Neuron (in vitro differentiated cells): Measurements from ENCODE around the gene SLF2.

ENCODE experiments used
- H2AFZ ChIP-seq: one replicate; pipeline ENCODE4 v1.6.1; 2013; ENCODE audit warnings: low read depth, mild to moderate bottlenecking, inconsistent platforms, low read length, moderate library complexity
- H3K27me3 ChIP-seq: one replicate; pipeline ENCODE4 v1.6.1; 2013; ENCODE audit warnings: low read length; ENCODE audit not compliant: insufficient read depth
- H3K36me3 ChIP-seq: one replicate; pipeline ENCODE4 v1.6.1; 2013; ENCODE audit warnings: low read length; ENCODE audit not compliant: insufficient read depth
- H3K4me1 ChIP-seq: one replicate; pipeline ENCODE4 v1.6.1; 2013; ENCODE audit warnings: low read length; ENCODE audit not compliant: insufficient read depth
- H3K4me3 ChIP-seq: 2 replicates; pipeline ENCODE4 v1.5.1; 2013; ENCODE audit warnings: mild to moderate bottlenecking, low read length, moderate library complexity
- H3K9me3 ChIP-seq: one replicate; pipeline ENCODE4 v1.6.1; 2013; ENCODE audit warnings: low read length

SLF2 gene

GRCh38 chr10:101007915-101008822 lies 95.4 kb downstream of the SLF2 start:
- no peak overlapping the region for H3K4me3 ChIP-seq
- no peaks in the 10 kb centered on the region for H3K4me1 ChIP-seq
- no peaks in the 10 kb centered on the region for H3K9me3 ChIP-seq
- no peaks in the 10 kb centered on the region for H3K27me3 ChIP-seq
- no peak overlapping the region for H2AFZ ChIP-seq
- peaks cover 35% of the 10 kb centered on the region for H3K36me3 ChIP-seq

DNA sequence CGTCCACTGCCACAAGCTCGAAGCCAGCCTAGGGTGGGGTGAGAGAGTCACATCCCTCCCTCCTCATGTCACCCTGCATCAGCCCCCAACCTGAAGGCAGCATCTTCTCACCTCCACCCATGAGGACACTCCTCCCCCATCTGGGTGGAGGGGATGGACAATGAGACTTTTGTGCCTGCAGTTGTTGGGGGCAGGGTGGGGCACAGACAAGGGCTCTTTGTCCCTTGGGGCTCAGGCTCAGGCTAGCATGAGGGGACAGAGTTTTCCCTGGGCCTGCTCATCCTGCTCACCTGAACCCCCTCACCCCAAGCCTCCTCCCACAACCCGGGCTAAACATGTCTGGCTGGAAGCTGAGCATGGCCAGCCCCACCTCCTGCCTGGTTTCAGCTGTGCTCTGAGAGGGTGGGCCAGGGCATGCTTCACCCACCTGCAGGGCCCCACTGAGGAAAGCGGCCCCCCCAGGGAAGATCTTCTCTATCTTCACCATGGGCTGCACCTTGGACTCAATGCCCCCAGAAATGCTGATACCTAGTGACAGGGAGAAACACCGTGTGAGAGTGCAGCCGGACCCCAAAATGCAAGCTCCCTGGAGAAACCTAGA lies 96.2 kb downstream of the SLF2 start:
- Histone ChIP-seq H3K9me3 (no peaks in the 10 kb centered on the region), H3K4me1 (no peaks in the 10 kb centered on the region), H3K36me3 (peaks cover 28% of the 10 kb centered on the region), H3K27me3 (no peaks in the 10 kb centered on the region), H2AFZ (no peak overlapping the region), H3K4me3 (no peak overlapping the region)

DNA sequence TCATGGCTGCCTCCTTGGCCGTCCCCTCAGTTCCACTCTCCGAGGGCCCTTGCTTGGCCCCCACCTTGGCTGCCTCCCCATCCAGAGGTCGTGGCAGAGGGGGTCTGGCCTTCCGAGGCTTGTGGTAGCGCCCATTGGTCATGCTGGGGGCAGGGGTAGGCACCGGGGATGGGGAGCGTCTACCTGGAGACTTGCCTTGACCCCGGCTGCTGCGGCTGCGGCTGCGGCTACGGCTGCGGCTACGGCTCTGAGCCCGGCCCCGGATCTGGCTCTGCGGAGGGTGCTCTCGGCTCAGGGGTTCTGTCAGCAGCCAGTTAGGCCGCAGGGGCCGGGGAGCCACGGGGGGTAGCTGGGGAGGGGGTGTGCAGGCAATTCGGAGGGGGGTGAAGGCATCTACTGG lies 97.6 kb downstream of the SLF2 start:
- H3K4me1 ChIP-seq = no peaks in the 10 kb centered on the region
- peaks cover 3% of the 10 kb centered on the region for H3K27me3 ChIP-seq
- no peak overlapping the region for H3K4me3 ChIP-seq
- H2AFZ ChIP-seq = no peak overlapping the region
- no peaks in the 10 kb centered on the region for H3K9me3 ChIP-seq
- H3K36me3 ChIP-seq = peaks cover 18% of the 10 kb centered on the region

GRCh38 chr10:101011517-101012423 lies 99.0 kb downstream of the SLF2 start:
- Histone ChIP-seq H3K4me1 (no peaks in the 10 kb centered on the region), H3K4me3 (no peak overlapping the region), H3K27me3 (peaks cover 18% of the 10 kb centered on the region), H3K36me3 (peaks cover 6% of the 10 kb centered on the region), H2AFZ (no peak overlapping the region), H3K9me3 (no peaks in the 10 kb centered on the region)

GRCh38 chr10:101012525-101013364 lies 100.0 kb downstream of the SLF2 start:
- no peak overlapping the region for H3K4me3 ChIP-seq
- no peaks in the 10 kb centered on the region for H3K9me3 ChIP-seq
- no peaks in the 10 kb centered on the region for H3K4me1 ChIP-seq
- H2AFZ ChIP-seq = no peak overlapping the region
- no peaks in the 10 kb centered on the region for H3K36me3 ChIP-seq
- peaks cover 26% of the 10 kb centered on the region for H3K27me3 ChIP-seq

GRCh38 chr10:101013365-101013825 lies 100.6 kb downstream of the SLF2 start:
- H3K4me3 ChIP-seq = no peak overlapping the region
- H3K36me3 ChIP-seq = no peaks in the 10 kb centered on the region
- no peaks in the 10 kb centered on the region for H3K9me3 ChIP-seq
- H3K27me3 ChIP-seq = peaks cover 32% of the 10 kb centered on the region
- H2AFZ ChIP-seq = no peak overlapping the region
- H3K4me1 ChIP-seq = no peaks in the 10 kb centered on the region

DNA sequence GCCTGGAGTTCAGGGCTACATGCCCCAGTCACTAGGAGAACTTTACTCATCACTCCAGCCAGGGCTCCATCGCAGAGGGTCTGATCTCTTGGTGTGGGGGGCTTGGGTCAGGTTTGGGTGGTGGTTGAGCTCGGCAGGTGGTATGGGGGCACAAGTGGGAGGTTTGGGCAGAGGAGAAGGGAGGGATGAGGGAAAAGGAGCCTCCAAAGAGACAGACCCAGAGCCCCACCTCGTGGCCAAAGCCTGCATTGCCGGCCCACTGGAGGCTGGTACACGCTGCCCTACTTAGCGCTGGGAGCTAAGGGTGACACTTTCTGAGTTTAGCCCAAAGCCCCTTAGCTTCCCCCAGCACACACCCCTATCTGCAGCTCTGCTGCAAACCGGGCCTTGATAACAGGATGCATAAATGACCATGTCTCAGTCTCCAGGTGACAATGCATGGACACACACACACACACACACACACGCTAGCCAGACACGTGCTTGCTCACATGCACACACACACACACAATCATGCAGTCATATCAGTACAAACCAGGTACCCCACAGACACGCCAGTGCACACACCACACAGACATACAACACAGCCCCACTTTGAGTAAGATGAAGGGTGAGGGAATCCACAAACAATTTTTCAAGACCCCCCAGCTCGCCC lies 101.6 kb downstream of the SLF2 start:
- Histone ChIP-seq H3K27me3 (peaks cover 40% of the 10 kb centered on the region), H3K4me3 (no peak overlapping the region), H3K36me3 (no peaks in the 10 kb centered on the region)

More for the DNA sequence above, 101.6 kb downstream of the SLF2 start:
- Histone ChIP-seq H3K9me3 (no peaks in the 10 kb centered on the region), H2AFZ (no peak overlapping the region), H3K4me1 (peaks cover 3% of the 10 kb centered on the region)
